Measurements from ENCODE around the gene ITIH4. TPM values are rescaled to one million over a fixed set of nuclear protein-coding genes. Genes with fewer than 3 reads are reported as not detected.

ITIH4 gene
- 1.2 and 1.6 TPM in 2 replicates for total RNA-seq

DNA sequence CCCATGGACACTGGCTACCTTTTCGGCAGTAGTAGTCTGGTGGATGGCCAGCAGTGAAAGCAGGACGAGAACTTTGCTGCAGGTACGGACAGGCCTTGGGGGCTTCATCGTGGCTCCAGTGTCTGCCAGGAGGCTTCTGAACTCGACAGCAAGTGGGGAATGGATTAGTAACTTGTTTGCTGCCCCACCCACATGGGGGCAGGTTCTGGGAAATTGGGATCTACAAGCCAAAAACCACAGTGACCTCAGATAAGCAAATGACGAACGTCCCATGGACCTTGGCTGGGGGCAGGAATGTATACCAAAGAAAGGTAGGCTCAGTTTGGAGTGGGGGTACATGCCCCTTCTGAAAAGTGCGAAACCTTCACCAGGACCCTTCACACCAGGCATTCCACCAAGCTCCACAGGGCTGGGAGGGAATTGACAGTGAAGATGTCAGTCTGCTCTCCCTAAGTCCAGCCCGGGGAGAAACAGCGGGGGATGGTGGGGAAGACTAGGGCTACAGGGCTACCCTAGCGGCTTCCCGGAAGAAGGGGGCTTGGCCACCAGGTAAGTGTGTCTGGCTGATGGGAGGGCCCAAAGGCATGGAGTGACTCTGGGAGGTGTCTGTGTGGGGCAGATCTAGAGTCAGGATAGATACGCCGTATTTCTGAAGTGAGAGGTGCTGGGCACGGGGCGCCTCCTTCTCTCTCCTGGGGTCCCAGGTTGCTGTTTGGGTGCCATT is at the start of gene ITIH4:
Gene ITIH4 (minus strand): TSS at position 138 of the 724 bp plus-strand sequence. CDS start 30 bp downstream, at position 108.

DNA sequence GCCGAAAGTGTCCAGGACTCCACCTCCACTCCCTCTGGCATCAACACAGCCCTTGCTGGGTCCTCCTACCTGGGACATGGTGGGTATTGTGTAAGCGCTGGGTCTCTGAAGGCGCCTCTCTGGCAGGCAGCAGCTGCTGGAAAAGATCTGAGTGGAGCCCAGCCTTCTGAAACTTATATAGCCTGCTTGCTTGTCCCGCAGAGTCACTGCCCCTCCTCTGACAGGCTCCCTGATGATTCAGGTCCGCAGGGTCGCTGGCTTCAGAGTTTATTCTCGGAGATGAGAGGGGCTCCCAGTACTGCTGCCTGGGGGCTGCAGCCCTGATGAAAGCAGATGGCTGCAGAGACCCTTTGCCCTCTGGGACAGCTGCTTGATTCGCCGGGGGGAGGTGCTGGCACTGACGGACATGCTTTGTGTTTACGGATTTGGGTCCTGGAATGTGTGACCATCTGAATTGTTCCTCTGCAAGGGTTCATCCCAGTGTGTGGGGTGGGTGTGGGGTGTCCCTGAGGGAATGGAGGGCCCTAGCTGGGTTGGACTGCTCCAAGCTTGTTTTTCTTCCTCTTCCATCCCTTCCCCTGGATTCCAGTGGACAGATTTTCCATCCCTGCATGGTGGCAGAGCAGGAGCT is 4.5 kb upstream of the ITIH4 start, which contains the start of gene MUSTN1:
Gene MUSTN1 (minus strand): TSS at position 149 of the 631 bp plus-strand sequence. CDS start 71 bp downstream, at position 78.

DNA sequence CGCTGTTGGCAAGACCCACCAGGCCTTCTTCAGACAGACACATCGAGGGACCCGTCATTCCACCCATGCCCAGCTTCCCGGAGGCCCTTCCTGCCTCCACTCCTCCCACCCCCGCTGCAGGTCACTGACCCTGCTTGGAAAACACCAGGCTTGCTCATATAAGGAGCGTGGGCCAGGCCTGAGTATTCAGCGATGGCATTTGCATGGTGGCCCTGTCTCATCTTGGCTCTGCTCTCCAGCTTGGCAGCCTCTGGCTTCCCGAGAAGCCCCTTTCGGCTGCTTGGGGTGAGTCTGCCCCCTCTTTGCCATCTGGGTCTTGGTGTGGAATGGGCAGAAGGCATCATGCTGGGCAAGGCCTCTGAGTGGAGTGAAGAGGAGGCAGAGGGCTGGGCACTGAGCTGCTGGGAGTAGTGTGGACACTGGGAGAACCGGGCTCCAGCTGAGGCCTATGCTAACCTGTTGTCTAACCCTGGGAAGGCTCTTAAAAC is 35.8 kb downstream of the ITIH4 start, which contains the start of gene ITIH3:
Gene ITIH3 (plus strand): TSS at position 185 of the 488 bp plus-strand sequence. CDS start 8 bp downstream, at position 193.

DNA sequence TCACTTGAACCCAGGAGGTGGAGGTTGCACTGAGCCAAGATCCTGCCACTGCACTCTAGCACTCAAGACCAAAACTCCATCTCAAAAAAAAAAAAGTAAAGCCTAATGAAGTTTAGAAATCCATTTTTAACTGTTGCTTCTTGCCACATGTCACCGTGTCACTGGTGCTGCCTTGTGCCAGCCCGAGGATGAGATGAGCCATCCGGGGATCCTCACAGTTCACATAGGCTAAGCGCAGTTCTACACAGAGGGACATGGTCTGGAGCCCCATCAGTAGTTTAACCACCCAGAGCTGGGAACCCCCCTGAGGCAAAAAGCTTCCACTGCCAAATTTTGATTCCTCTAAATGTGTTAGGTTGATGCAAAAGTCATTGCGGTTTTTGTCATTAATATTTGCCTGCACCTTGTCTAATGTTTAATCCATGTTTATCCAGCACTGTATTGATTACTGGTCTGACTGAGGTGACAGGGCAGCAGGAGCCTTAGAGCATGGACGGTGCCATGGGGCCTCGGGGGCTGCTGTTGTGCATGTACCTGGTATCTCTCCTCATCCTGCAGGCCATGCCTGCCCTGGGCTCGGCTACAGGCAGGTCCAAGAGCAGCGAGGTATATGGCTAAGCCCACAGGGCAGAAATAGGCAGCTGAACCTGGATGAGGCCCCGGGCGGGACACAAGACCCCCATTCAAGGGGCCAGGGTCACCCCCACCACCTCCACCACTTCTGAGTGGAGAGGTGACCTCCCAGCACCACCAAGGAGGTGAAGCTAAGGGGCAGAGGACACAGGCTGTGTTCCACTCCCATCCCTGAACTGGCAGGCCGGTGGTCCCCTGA is 53.1 kb downstream of the ITIH4 start, which contains the start of gene ITIH1:
Gene ITIH1 (plus strand): TSS at position 473 of the 832 bp plus-strand sequence. CDS start 17 bp downstream, at position 490.

DNA sequence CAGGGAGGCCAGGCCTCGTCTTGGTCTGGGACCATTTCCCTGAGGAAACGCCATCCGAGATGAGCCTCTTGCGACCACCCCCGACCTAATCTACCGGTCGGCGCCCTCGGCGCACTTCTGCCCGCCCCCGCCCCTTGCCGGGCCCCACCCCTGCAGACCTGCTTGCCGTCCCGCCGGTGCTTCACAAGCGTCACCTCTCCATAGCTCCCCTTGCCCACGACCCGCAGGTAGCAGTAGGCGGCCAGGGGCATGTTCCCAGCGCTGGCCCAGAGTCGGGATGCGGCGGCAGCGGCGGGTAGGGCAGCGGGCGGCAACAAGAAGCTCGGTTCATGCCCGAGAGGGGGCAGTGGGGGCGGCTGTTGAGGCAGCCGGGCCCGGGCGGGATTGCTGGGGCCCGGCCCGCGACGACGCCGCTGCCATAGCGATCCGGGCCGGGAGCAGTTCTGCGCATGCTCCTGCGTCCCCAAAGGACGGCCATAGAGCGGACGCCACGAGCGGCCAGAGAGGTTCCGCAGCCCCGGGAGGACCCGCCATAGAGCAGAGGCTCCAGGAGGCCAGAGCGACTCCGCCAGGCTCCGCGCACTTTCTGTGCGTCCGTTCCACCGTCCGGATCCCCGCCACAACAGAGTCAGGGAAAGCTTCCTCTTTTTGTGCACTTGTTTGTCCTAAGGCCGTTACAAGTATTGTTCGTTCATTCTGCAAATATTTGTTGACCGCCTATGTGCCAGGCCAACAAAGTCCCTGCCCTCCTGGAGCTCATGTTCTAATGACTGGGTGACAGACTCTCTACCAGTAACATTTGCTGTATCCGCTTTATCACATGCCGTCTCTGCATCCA is 59.8 kb downstream of the ITIH4 start, which contains the start of gene NEK4:
Gene NEK4 (minus strand): TSS at position 445 of the 838 bp plus-strand sequence. CDS start 194 bp downstream, at position 251.

Other genes starting within 250 kb of the ITIH4 start
- 45.1 and 56.7 TPM in 2 replicates for gene PBRM1, start 144.8 kb downstream of the ITIH4 start, total RNA-seq
- gene GNL3, start 144.6 kb downstream of the ITIH4 start, total RNA-seq: 95.0 and 122 TPM in 2 replicates
- 104 and 141 TPM in 2 replicates for gene GLT8D1, start 124.9 kb downstream of the ITIH4 start, total RNA-seq
- 43.4 and 58.2 TPM in 2 replicates for gene SPCS1, start 124.6 kb downstream of the ITIH4 start, total RNA-seq
- 24.3 and 27.8 TPM in 2 replicates for gene NEK4, start 59.7 kb downstream of the ITIH4 start, total RNA-seq
- gene ITIH1, start 53.1 kb downstream of the ITIH4 start, total RNA-seq: 0.14 and 0.18 TPM in 2 replicates
- gene ITIH3, start 35.9 kb downstream of the ITIH4 start, total RNA-seq: 0.09 and 0.28 TPM in 2 replicates
- gene MUSTN1, start 4.3 kb upstream of the ITIH4 start, total RNA-seq: not detected in 2 replicates
- gene STIMATE, start 66.9 kb upstream of the ITIH4 start, total RNA-seq: 10.0 and 12.4 TPM in 2 replicates
- 4.7 and 6.7 TPM in 2 replicates for gene SFMBT1, start 215.4 kb upstream of the ITIH4 start, total RNA-seq

Data from smooth muscle cell of bladder (primary cell).